ENCODE results near the gene GTF2IRD1. TPM values are rescaled to one million over a fixed set of nuclear protein-coding genes. Genes with fewer than 3 reads are reported as not detected.
A peak's percentile ranks its signal among the peaks of the same experiment; 100 is the strongest.
"Not testable (repeated sequence)": the region's sequence is repeated elsewhere in the genome, so short reads cannot be mapped to it uniquely, and the experiment has no call there.

GTF2IRD1 gene
- total RNA-seq, 2 experiments from 2014 or later, result 0.34 to 1.3 TPM

GRCh38 chr7:74651133-74651504 is 197.4 kb downstream of the GTF2IRD1 start:
- H3K27me3 Mint-ChIP-seq; H3K36me3 Mint-ChIP-seq; DNase-seq; POLR2A ChIA-PET; ATAC-seq (ENCODE audit: low read depth); H3K9me3 Mint-ChIP-seq: not testable (repeated sequence)
- peaks cover 21% of the 10 kb centered on the region for H3K4me1 Mint-ChIP-seq
- H3K27ac Mint-ChIP-seq, result peak overlapping the region; percentile 83
- peak overlapping the region; percentile 90 for H3K4me3 Mint-ChIP-seq

Other genes with a start within 250 kb of the GTF2IRD1 start
- gene LAT2, start 243.9 kb upstream of the GTF2IRD1 start, total RNA-seq, result 10 to 100 TPM; 21.4 to 22.9 TPM
- 10 to 100 TPM; 53.0 to 56.6 TPM for gene RFC2, start 199.5 kb upstream of the GTF2IRD1 start, total RNA-seq
- gene CLIP2, start 164.5 kb upstream of the GTF2IRD1 start, total RNA-seq, result 1 to 10 TPM; 3.0 to 3.8 TPM
- gene GTF2I, start 203.8 kb downstream of the GTF2IRD1 start, total RNA-seq, result 100 to 1,000 TPM; 170 to 184 TPM

Data from activated naive CD8-positive, alpha-beta T cell treated with anti-CD3 and anti-CD28 coated beads, Interleukin-2, amount 10 ng/mL, durations not matched to agents 7 days and 5 days (primary cell).